Tibial nerve (tissue), 4 donors: ENCODE data around the gene DCDC1. TPM values are rescaled to one million over a fixed set of nuclear protein-coding genes. Genes with fewer than 3 reads are reported as not detected.

Experiments used
- DNase-seq, 2 donors: peaks; one replicate each; pipeline ENCODE4 v3.0.0-alpha.2; 2019; ENCODE audit warnings: low spot score in 2 of 2
- H3K27ac ChIP-seq, 4 donors: fragments of 200-600 bp; sonication (generic) in 3 of 4; one replicate each; pipeline ENCODE4 v1.5.1; 2017 to 2019; ENCODE audit warnings: mild to moderate bottlenecking in 1 of 4
- H3K27me3 ChIP-seq, 2 donors: fragments of 200-600 bp; sonication (generic) in 1 of 2; one replicate each; pipeline versions ENCODE4 v1.5.1 to v1.6.0; 2017 to 2019
- H3K36me3 ChIP-seq, 3 donors: fragments of 200-600 bp; sonication (generic); one replicate each; pipeline ENCODE4 v1.5.1; 2018 to 2019
- H3K4me1 ChIP-seq, 4 donors: fragments of 200-600 bp; sonication (generic) in 3 of 4; one replicate each; pipeline ENCODE4 v1.5.1; 2017 to 2019
- H3K4me3 ChIP-seq, 4 donors: fragments of 200-600 bp; sonication (generic) in 3 of 4; one replicate each; pipeline ENCODE4 v1.5.1; 2017 to 2019; ENCODE audit warnings: mild to moderate bottlenecking in 1 of 4, moderate library complexity in 1 of 4
- H3K9me3 ChIP-seq, 4 donors: fragments of 200-600 bp; sonication (generic) in 3 of 4; one replicate each; pipeline ENCODE4 v1.5.1; 2017 to 2019
- CTCF ChIP-seq, 5 experiments: fragments of 200-600 bp in 3 of 5; fragments of 450-650 bp in 2 of 5; sonication (generic) in 3 of 5; IDR thresholded peaks; one replicate each; pipeline ENCODE4 v1.5.1; 2016 to 2019; ENCODE audit warnings: antibody characterized with exemption in 5 of 5, mild to moderate bottlenecking in 3 of 5, moderate library complexity in 2 of 5
- EP300 ChIP-seq, 2 donors: sonication (generic); formaldehyde crosslinking; IDR thresholded peaks; one replicate each; pipeline ENCODE4 v1.6.1; 2017; ENCODE audit warnings: antibody characterized with exemption in 2 of 2, mild to moderate bottlenecking in 1 of 2
- POLR2A ChIP-seq, 2 donors: fragments of 450-650 bp; IDR thresholded peaks; one replicate each; pipeline ENCODE4 v1.6.1; 2017; ENCODE audit warnings: antibody characterized with exemption in 2 of 2, mild to moderate bottlenecking in 2 of 2, moderate library complexity in 2 of 2
- WGBS, 2 donors: methylation state at CpG; one replicate each; pipeline ENCODE4 v1.1.5; 2018; 5-methylcytosine and 5-hydroxymethylcytosine counted together
- total RNA-seq, 4 donors: library from RNA; depleted of rRNA; stranded (reverse); fragments of >200 nt; gene quantifications; one replicate each; pipeline ENCODE4 v1.1.0, GENCODE V29; 2016

The DCDC1 gene
- total RNA-seq, 4 donors from 2014 or later = 1.1 to 6.1 (median 1.9) TPM

GRCh38 chr11:31110830-31111229 lies 258.7 kb downstream of the DCDC1 start:
- 64 to 66% methylated on average over 4 of the region's 4 CpGs for WGBS, 2 donors
- Histone ChIP-seq H3K36me3 (no peaks in the 10 kb centered on the region), H3K27me3 (no peaks in the 10 kb centered on the region), H3K4me3 (no peak overlapping the region), H3K9me3 (no peaks in the 10 kb centered on the region), H3K27ac (no peak overlapping the region), H3K4me1 (no peaks in the 10 kb centered on the region)
- no peak for DNase-seq
- TF ChIP-seq CTCF (IDR thresholded peaks at IDR 0.05) (no peak), EP300 (IDR thresholded peaks at IDR 0.05) (no peak), POLR2A (IDR thresholded peaks at IDR 0.05) (no peak)

- 81 to 83% methylated on average over 3 of the region's 3 CpGs for WGBS, 2 donors
- Histone ChIP-seq H3K27ac (no peak overlapping the region), H3K4me1 (no peaks in the 10 kb centered on the region), H3K36me3 (no peaks in the 10 kb centered on the region), H3K9me3 (no peaks in the 10 kb centered on the region), H3K4me3 (no peak overlapping the region), H3K27me3 (no peaks in the 10 kb centered on the region)
- DNase-seq = no peak
- TF ChIP-seq CTCF (IDR thresholded peaks at IDR 0.05) (no peak), POLR2A (IDR thresholded peaks at IDR 0.05) (no peak), EP300 (IDR thresholded peaks at IDR 0.05) (no peak)
Observed at GRCh38 chr11:31109446-31109845, 260.1 kb downstream of the DCDC1 start.

- Histone ChIP-seq H3K36me3 (no peaks in the 10 kb centered on the region), H3K4me3 (no peak overlapping the region), H3K27me3 (no peaks in the 10 kb centered on the region), H3K9me3 (no peaks in the 10 kb centered on the region), H3K27ac (no peak overlapping the region), H3K4me1 (no peaks in the 10 kb centered on the region)
- DNase-seq = no peak
- TF ChIP-seq CTCF (IDR thresholded peaks at IDR 0.05) (no peak), EP300 (IDR thresholded peaks at IDR 0.05) (no peak), POLR2A (IDR thresholded peaks at IDR 0.05) (no peak)
- WGBS, 2 donors = 55 to 69% methylated on average over 2 of the region's 2 CpGs
Observed at GRCh38 chr11:31107649-31108048, 261.9 kb downstream of the DCDC1 start.

- H3K27me3 ChIP-seq = no peaks in the 10 kb centered on the region
- TF ChIP-seq CTCF (IDR thresholded peaks at IDR 0.05) (peak; percentile 33 to 56 (median 53)), EP300 (IDR thresholded peaks at IDR 0.05) (no peak), POLR2A (IDR thresholded peaks at IDR 0.05) (no peak)
- H3K4me1 ChIP-seq = no peaks in the 10 kb centered on the region
- H3K9me3 ChIP-seq = no peaks in the 10 kb centered on the region
- no peaks in the 10 kb centered on the region for H3K36me3 ChIP-seq
- peak; percentile 16 to 68 for DNase-seq
- 12 to 15% methylated on average over 5 of the region's 5 CpGs for WGBS, 2 donors
- H3K4me3 ChIP-seq = no peak overlapping the region
- no peak overlapping the region for H3K27ac ChIP-seq
Observed at GRCh38 chr11:31106968-31107576, 262.5 kb downstream of the DCDC1 start.

- Histone ChIP-seq H3K4me1 (no peaks in the 10 kb centered on the region), H3K4me3 (no peak overlapping the region), H3K27ac (no peak overlapping the region), H3K36me3 (no peaks in the 10 kb centered on the region), H3K9me3 (no peaks in the 10 kb centered on the region), H3K27me3 (no peaks in the 10 kb centered on the region)
- WGBS, 2 donors = 39 to 40% methylated on average over 3 of the region's 3 CpGs
- DNase-seq = no peak
- TF ChIP-seq CTCF (IDR thresholded peaks at IDR 0.05) = no peak
Observed at GRCh38 chr11:31106326-31106725, 263.2 kb downstream of the DCDC1 start.
